HepG2 (cell line): ENCODE data around the gene ETV5. TPM values are rescaled to one million over a fixed set of nuclear protein-coding genes. Genes with fewer than 3 reads are reported as not detected.
A peak's percentile ranks its signal among the peaks of the same experiment; 100 is the strongest.

Source experiments
- CCAR2 ChIP-seq: fragments of 200-400 bp; formaldehyde crosslinking; optimal IDR thresholded peaks from 2 replicates; pipeline ENCODE3; 2018; ENCODE audit warnings: low read depth, mild to moderate bottlenecking, low read length, moderate library complexity
- EED ChIP-seq: sonication (generic); formaldehyde crosslinking; IDR thresholded peaks from 2 replicates; pipeline ENCODE4 v1.5.0; 2020; ENCODE audit warnings: mild to moderate bottlenecking, missing genetic modification reagents
- ELF3 ChIP-seq: IDR thresholded peaks from 2 replicates; pipeline ENCODE4 v1.6.1; 2016; ENCODE audit warnings: missing genetic modification reagents, missing compliant biosample characterization
- GATA4 ChIP-seq: sonication (generic); IDR thresholded peaks from 2 replicates; pipeline ENCODE4 v1.6.1; 2016; ENCODE audit warnings: antibody characterized with exemption, low read depth, borderline replicate concordance
- KLF11 ChIP-seq: IDR thresholded peaks from 2 replicates; pipeline ENCODE4 v1.6.1; 2016; ENCODE audit warnings: missing compliant biosample characterization
- MED13 ChIP-seq: sonication (generic); formaldehyde crosslinking; IDR thresholded peaks from 2 replicates; pipeline ENCODE4 v1.5.0; 2020; ENCODE audit warnings: missing genetic modification reagents
- NONO ChIP-seq, 2 experiments: fragments of 450-650 bp in 1 of 2; sonication (generic) in 1 of 2; formaldehyde crosslinking in 1 of 2; IDR thresholded peaks in 1 of 2; conservative IDR thresholded peaks in 1 of 2; 2 replicates each; pipeline versions ENCODE4 v1.6.1 to v1.8.0; 2017 to 2022; ENCODE audit warnings: mild to moderate bottlenecking in 1 of 2, missing genetic modification reagents in 1 of 2, moderate library complexity in 1 of 2
- NR1H2 ChIP-seq: sonication (generic); formaldehyde crosslinking; IDR thresholded peaks from 2 replicates; pipeline ENCODE4 v1.8.1; 2022; ENCODE audit warnings: low read depth, missing genetic modification reagents, borderline replicate concordance
- NR2F2 ChIP-seq: IDR thresholded peaks from 2 replicates; pipeline ENCODE4 v1.6.1; 2012; ENCODE audit warnings: low read depth, inconsistent platforms, borderline replicate concordance
- SPEN ChIP-seq: sonication (generic); formaldehyde crosslinking; IDR thresholded peaks from 2 replicates; pipeline ENCODE4 v1.5.1; 2020; ENCODE audit warnings: low read depth, mild to moderate bottlenecking, missing genetic modification reagents
- SRF ChIP-seq: IDR thresholded peaks from 2 replicates; pipeline ENCODE4 v1.6.1; 2011; ENCODE audit warnings: mild to moderate bottlenecking, low read depth, low read length, moderate library complexity
- SRY ChIP-seq: sonication (generic); formaldehyde crosslinking; IDR thresholded peaks from 2 replicates; pipeline ENCODE4 v1.8.0; 2022; ENCODE audit warnings: mild to moderate bottlenecking, missing genetic modification reagents
- ZC3H4 ChIP-seq: sonication (generic); formaldehyde crosslinking; IDR thresholded peaks from 2 replicates; pipeline ENCODE4 v1.4.0; 2020; ENCODE audit warnings: missing genetic modification reagents, borderline replicate concordance
- ZKSCAN1 ChIP-seq: fragments of 150-350 bp; IDR thresholded peaks from 2 replicates; pipeline ENCODE4 v1.6.1; 2014; ENCODE audit warnings: low read length
- ZNF274 ChIP-seq: sonication (generic); formaldehyde crosslinking; IDR thresholded peaks from 2 replicates; pipeline ENCODE4 v1.5.1; 2020; ENCODE audit warnings: mild to moderate bottlenecking, missing genetic modification reagents
- ZNF34 ChIP-seq: sonication (generic); formaldehyde crosslinking; IDR thresholded peaks from 2 replicates; pipeline ENCODE4 v1.4.0; 2020; ENCODE audit warnings: mild to moderate bottlenecking, missing genetic modification reagents, borderline replicate concordance
- ZNF501 ChIP-seq: sonication (generic); formaldehyde crosslinking; IDR thresholded peaks from 2 replicates; pipeline ENCODE4 v1.5.1; 2020; ENCODE audit warnings: mild to moderate bottlenecking, moderate library complexity, missing genetic modification reagents
- ZNF570 ChIP-seq: sonication (generic); formaldehyde crosslinking; IDR thresholded peaks from 2 replicates; pipeline ENCODE4 v1.4.0; 2020; ENCODE audit warnings: mild to moderate bottlenecking, missing genetic modification reagents, borderline replicate concordance
- ZNF589 ChIP-seq: sonication (generic); formaldehyde crosslinking; conservative IDR thresholded peaks from 2 replicates; pipeline ENCODE4 v1.8.0; 2022; ENCODE audit warnings: mild to moderate bottlenecking, moderate library complexity, missing genetic modification reagents
- ZNF776 ChIP-seq: sonication (generic); formaldehyde crosslinking; IDR thresholded peaks from 2 replicates; pipeline ENCODE4 v1.4.0; 2020; ENCODE audit warnings: mild to moderate bottlenecking, missing genetic modification reagents
- ZNF777 ChIP-seq: sonication (generic); formaldehyde crosslinking; IDR thresholded peaks from 2 replicates; pipeline ENCODE4 v1.4.0; 2020; ENCODE audit warnings: missing genetic modification reagents
- ZSCAN30 ChIP-seq: sonication (generic); formaldehyde crosslinking; IDR thresholded peaks from 2 replicates; pipeline ENCODE4 v1.5.0; 2020; ENCODE audit warnings: mild to moderate bottlenecking, missing genetic modification reagents
- polyA plus RNA-seq, 8 experiments: library from polyadenylated mRNA; depleted of rRNA in 3 of 8; stranded (reverse) in 7 of 8; unstranded in 1 of 8; fragments of >200 nt; fragmentation: Illumina TruSeq in 4 of 8; extraction: Trizol in 4 of 8; gene quantifications; 2 replicates each; pipeline versions ENCODE4 v1.2.1 to v1.2.3, GENCODE V29; 2011 to 2016; ENCODE audit warnings: low read depth in 4 of 8, missing spikeins in 1 of 8, mixed read lengths in 1 of 8; ENCODE audit not compliant: insufficient read depth in 1 of 8
- total RNA-seq, 5 experiments: library from RNA; depleted of rRNA; stranded (reverse); fragments of >200 nt; fragmentation: Illumina TruSeq; extraction: Trizol; gene quantifications; 2 replicates each; pipeline ENCODE4 v1.2.3, GENCODE V29; 2016; ENCODE audit warnings: low read depth in 1 of 5
- TF ChIP-seq, protein P1 (sequence below): conservative IDR thresholded peaks from 2 replicates; pipeline ENCODE4 v1.6.1; 2018; ENCODE audit warnings: missing genetic modification reagents
- TF ChIP-seq, protein P2 (sequence below): IDR thresholded peaks from 2 replicates; pipeline ENCODE4 v1.6.1; 2012; ENCODE audit warnings: inconsistent platforms
- TF ChIP-seq, protein P3 (sequence below): sonication (generic); formaldehyde crosslinking; IDR thresholded peaks from 2 replicates; pipeline ENCODE4 v1.9.0; 2022; ENCODE audit warnings: missing genetic modification reagents, mild to moderate bottlenecking, borderline replicate concordance
- TF ChIP-seq, protein P4 (sequence below): sonication (generic); formaldehyde crosslinking; IDR thresholded peaks from 2 replicates; pipeline ENCODE4 v1.5.1; 2020; ENCODE audit warnings: missing genetic modification reagents, mild to moderate bottlenecking, borderline replicate concordance

The ETV5 gene
- total and polyA plus RNA-seq, 2 of the 13 experiments (the other 11 are each of a cell fraction or from before 2014, with no cell fraction given), result 52.9 to 57.2 TPM

DNA sequence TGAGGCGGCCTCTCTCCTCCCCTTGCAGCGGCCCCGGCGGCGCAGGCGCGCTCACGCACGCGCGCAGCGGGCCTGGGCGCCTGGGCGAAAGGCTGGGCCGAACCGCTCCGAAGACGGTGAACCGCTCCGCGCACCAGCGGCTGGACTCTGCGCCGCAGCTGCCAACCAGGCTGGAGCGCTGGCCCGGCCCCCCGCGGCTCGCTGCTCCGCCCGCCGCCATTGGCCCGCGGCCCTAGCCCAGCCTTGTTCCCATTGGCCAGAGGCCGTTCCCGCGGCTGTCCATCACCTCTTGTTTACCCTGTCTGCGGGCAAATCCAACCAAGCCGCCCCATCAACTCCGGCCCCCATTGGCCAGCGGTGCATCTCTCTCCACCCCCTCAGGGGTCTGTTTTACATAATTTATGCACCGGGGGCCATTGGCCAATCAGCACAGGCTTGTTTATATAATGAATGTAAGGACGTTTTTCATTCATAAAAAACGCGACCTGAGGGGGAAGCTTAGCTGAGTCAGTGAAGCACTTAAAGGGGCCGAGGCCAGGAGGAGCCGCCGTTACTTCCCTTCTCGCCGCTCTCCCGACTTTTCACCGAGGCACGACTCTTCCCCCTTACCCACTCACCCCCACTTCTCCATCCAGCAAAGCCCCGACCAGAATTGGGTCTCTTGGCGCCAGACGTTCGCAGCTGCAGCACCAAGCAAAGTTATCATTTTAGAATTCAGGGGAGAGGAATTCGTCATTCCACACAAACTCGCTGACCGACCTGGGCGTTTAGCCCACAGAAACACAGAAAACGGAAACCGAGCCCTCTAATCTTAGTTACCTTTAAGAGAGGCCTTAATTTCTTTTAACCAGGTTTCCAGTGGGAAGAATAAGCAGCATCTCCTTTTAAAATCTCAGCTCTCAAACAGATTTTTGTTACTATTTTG, at the start of gene ETV5 (continued):
- TF ChIP-seq NR1H2 (CRISPR knock-in tag), result no peak
- TF ChIP-seq SPEN, result peak; percentile 83
- no peak for TF ChIP-seq ZNF570 (CRISPR knock-in tag)
- no peak for TF ChIP-seq ZSCAN30 (CRISPR knock-in tag)
- TF ChIP-seq, protein P1, sequence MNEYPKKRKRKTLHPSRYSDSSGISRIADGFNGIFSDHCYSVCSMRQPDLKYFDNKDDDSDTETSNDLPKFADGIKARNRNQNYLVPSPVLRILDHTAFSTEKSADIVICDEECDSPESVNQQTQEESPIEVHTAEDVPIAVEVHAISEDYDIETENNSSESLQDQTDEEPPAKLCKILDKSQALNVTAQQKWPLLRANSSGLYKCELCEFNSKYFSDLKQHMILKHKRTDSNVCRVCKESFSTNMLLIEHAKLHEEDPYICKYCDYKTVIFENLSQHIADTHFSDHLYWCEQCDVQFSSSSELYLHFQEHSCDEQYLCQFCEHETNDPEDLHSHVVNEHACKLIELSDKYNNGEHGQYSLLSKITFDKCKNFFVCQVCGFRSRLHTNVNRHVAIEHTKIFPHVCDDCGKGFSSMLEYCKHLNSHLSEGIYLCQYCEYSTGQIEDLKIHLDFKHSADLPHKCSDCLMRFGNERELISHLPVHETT (CRISPR knock-in tag), result no peak
- TF ChIP-seq SRF, result no peak
- TF ChIP-seq ZNF777 (CRISPR knock-in tag), result no peak; the same call in 1 of the 2 replicates
- TF ChIP-seq, protein P2, sequence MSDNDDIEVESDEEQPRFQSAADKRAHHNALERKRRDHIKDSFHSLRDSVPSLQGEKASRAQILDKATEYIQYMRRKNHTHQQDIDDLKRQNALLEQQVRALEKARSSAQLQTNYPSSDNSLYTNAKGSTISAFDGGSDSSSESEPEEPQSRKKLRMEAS, result peak; percentile 69; the same call in 1 of the 2 replicates
- TF ChIP-seq NR2F2, result 0 out of 2 replicates have a peak, but pooled peaks have one; percentile 6
- TF ChIP-seq ZNF501 (CRISPR knock-in tag), result 0 out of 2 replicates have a peak, but pooled peaks have one; percentile 48
- TF ChIP-seq, protein P3, sequence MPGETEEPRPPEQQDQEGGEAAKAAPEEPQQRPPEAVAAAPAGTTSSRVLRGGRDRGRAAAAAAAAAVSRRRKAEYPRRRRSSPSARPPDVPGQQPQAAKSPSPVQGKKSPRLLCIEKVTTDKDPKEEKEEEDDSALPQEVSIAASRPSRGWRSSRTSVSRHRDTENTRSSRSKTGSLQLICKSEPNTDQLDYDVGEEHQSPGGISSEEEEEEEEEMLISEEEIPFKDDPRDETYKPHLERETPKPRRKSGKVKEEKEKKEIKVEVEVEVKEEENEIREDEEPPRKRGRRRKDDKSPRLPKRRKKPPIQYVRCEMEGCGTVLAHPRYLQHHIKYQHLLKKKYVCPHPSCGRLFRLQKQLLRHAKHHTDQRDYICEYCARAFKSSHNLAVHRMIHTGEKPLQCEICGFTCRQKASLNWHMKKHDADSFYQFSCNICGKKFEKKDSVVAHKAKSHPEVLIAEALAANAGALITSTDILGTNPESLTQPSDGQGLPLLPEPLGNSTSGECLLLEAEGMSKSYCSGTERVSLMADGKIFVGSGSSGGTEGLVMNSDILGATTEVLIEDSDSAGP (CRISPR knock-in tag), result peak; percentile 99
- TF ChIP-seq EED (CRISPR knock-in tag), result no peak
- no peak for TF ChIP-seq MED13 (CRISPR knock-in tag)
- no peak for TF ChIP-seq ZNF776 (CRISPR knock-in tag)
- TF ChIP-seq ZNF274, result no peak
- no peak for TF ChIP-seq KLF11 (CRISPR knock-in tag)
- TF ChIP-seq ZC3H4 (CRISPR knock-in tag), result no peak
- peak; percentile 55; the same call in 1 of the 2 replicates for TF ChIP-seq SRY (CRISPR knock-in tag)
- TF ChIP-seq ELF3 (CRISPR knock-in tag), result no peak
- TF ChIP-seq ZNF589, result no peak; the same call in 1 of the 2 replicates
- peak; percentile 21; the same call in 1 of the 2 replicates for TF ChIP-seq GATA4
- TF ChIP-seq ZKSCAN1, result no peak
- no peak for TF ChIP-seq CCAR2
- TF ChIP-seq NONO (IDR thresholded peaks at IDR 0.05), result no peak
- peak; percentile 52; the same call in 1 of the 2 replicates for TF ChIP-seq NONO (CRISPR knock-in tag; conservative IDR thresholded peaks at IDR 0.05)
- peak; percentile 37; the same call in 1 of the 2 replicates for TF ChIP-seq ZNF34
- TF ChIP-seq, protein P4, sequence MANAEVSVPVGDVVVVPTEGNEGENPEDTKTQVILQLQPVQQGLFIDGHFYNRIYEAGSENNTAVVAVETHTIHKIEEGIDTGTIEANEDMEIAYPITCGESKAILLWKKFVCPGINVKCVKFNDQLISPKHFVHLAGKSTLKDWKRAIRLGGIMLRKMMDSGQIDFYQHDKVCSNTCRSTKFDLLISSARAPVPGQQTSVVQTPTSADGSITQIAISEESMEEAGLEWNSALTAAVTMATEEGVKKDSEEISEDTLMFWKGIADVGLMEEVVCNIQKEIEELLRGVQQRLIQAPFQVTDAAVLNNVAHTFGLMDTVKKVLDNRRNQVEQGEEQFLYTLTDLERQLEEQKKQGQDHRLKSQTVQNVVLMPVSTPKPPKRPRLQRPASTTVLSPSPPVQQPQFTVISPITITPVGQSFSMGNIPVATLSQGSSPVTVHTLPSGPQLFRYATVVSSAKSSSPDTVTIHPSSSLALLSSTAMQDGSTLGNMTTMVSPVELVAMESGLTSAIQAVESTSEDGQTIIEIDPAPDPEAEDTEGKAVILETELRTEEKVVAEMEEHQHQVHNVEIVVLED (CRISPR knock-in tag), result no peak; the same call in 1 of the 2 replicates
